ENCODE data around the gene GSG1L. TPM values are rescaled to one million over a fixed set of nuclear protein-coding genes. Genes with fewer than 3 reads are reported as not detected.

GSG1L gene
- total and polyA plus RNA-seq, 4 donors: not detected

DNA sequence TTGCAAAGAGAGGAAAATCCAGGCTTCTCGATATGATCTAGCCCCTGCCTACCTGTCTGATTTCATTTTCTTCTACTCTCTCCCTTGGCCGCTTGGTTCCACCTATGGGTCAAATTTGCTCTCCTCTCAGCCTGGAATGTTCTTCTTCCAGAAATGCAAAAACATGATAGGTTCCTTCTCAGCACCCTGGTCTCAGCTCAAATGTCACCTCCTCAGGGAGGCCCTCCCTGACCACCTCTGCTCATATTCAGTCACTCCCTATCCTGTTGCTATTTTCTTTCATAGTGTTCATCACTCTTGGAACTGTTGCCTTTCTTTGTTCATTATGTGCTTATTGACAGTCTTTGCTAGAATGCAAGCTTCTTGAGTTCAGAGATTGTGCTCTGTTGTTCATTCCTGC lies 305.0 kb downstream of the GSG1L start:
- no peak for DNase-seq (ENCODE audit: low spot score)
- Histone ChIP-seq H3K4me1 (ENCODE audit: control insufficient read depth in 4 of 4, insufficient read depth in 4 of 4, low read length in 3 of 4) (no peaks in the 10 kb centered on the region), H3K36me3 (ENCODE audit: control insufficient read depth in 4 of 4, insufficient read depth in 3 of 4, low read depth in 1 of 4, low read length in 3 of 4) (peaks cover 0 to 10% (median 6%) of the 10 kb centered on the region in 4 donors), H3K27ac (ENCODE audit: low read depth in 1 of 2, low read length in 2 of 2) (no peak overlapping the region), H3K9ac (ENCODE audit: low read depth in 1 of 2, low read length in 2 of 2) (no peak overlapping the region), H3K4me3 (ENCODE audit: low read depth in 1 of 3, low read length in 3 of 3) (no peak overlapping the region), H3K27me3 (ENCODE audit: control insufficient read depth in 4 of 4, insufficient read depth in 4 of 4, low read length in 3 of 4) (no peaks in the 10 kb centered on the region), H3K9me3 (ENCODE audit: control insufficient read depth in 4 of 4, low read length in 3 of 4) (no peaks in the 10 kb centered on the region)
- TF ChIP-seq JUND (IDR thresholded peaks at IDR 0.05) (no peak), TAF1 (conservative IDR thresholded peaks at IDR 0.05) (no peak), HNF4G (IDR thresholded peaks at IDR 0.05) (no peak), FOXA1 (IDR thresholded peaks at IDR 0.05) (no peak), SP1 (IDR thresholded peaks at IDR 0.05) (no peak)
- TF ChIP-seq, protein P1, sequence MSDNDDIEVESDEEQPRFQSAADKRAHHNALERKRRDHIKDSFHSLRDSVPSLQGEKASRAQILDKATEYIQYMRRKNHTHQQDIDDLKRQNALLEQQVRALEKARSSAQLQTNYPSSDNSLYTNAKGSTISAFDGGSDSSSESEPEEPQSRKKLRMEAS (IDR thresholded peaks at IDR 0.05): no peak
- TF ChIP-seq, protein P2, sequence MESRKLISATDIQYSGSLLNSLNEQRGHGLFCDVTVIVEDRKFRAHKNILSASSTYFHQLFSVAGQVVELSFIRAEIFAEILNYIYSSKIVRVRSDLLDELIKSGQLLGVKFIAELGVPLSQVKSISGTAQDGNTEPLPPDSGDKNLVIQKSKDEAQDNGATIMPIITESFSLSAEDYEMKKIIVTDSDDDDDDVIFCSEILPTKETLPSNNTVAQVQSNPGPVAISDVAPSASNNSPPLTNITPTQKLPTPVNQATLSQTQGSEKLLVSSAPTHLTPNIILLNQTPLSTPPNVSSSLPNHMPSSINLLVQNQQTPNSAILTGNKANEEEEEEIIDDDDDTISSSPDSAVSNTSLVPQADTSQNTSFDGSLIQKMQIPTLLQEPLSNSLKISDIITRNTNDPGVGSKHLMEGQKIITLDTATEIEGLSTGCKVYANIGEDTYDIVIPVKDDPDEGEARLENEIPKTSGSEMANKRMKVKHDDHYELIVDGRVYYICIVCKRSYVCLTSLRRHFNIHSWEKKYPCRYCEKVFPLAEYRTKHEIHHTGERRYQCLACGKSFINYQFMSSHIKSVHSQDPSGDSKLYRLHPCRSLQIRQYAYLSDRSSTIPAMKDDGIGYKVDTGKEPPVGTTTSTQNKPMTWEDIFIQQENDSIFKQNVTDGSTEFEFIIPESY (IDR thresholded peaks at IDR 0.05): no peak
- TF ChIP-seq, protein P3, sequence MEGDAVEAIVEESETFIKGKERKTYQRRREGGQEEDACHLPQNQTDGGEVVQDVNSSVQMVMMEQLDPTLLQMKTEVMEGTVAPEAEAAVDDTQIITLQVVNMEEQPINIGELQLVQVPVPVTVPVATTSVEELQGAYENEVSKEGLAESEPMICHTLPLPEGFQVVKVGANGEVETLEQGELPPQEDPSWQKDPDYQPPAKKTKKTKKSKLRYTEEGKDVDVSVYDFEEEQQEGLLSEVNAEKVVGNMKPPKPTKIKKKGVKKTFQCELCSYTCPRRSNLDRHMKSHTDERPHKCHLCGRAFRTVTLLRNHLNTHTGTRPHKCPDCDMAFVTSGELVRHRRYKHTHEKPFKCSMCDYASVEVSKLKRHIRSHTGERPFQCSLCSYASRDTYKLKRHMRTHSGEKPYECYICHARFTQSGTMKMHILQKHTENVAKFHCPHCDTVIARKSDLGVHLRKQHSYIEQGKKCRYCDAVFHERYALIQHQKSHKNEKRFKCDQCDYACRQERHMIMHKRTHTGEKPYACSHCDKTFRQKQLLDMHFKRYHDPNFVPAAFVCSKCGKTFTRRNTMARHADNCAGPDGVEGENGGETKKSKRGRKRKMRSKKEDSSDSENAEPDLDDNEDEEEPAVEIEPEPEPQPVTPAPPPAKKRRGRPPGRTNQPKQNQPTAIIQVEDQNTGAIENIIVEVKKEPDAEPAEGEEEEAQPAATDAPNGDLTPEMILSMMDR (IDR thresholded peaks at IDR 0.05; ENCODE audit: low read depth, low read length, missing input control): no peak
- TF ChIP-seq, protein P4, sequence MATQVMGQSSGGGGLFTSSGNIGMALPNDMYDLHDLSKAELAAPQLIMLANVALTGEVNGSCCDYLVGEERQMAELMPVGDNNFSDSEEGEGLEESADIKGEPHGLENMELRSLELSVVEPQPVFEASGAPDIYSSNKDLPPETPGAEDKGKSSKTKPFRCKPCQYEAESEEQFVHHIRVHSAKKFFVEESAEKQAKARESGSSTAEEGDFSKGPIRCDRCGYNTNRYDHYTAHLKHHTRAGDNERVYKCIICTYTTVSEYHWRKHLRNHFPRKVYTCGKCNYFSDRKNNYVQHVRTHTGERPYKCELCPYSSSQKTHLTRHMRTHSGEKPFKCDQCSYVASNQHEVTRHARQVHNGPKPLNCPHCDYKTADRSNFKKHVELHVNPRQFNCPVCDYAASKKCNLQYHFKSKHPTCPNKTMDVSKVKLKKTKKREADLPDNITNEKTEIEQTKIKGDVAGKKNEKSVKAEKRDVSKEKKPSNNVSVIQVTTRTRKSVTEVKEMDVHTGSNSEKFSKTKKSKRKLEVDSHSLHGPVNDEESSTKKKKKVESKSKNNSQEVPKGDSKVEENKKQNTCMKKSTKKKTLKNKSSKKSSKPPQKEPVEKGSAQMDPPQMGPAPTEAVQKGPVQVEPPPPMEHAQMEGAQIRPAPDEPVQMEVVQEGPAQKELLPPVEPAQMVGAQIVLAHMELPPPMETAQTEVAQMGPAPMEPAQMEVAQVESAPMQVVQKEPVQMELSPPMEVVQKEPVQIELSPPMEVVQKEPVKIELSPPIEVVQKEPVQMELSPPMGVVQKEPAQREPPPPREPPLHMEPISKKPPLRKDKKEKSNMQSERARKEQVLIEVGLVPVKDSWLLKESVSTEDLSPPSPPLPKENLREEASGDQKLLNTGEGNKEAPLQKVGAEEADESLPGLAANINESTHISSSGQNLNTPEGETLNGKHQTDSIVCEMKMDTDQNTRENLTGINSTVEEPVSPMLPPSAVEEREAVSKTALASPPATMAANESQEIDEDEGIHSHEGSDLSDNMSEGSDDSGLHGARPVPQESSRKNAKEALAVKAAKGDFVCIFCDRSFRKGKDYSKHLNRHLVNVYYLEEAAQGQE (IDR thresholded peaks at IDR 0.05): no peak
- 97% methylated on average over 2 of the region's 2 CpGs for WGBS

DNA sequence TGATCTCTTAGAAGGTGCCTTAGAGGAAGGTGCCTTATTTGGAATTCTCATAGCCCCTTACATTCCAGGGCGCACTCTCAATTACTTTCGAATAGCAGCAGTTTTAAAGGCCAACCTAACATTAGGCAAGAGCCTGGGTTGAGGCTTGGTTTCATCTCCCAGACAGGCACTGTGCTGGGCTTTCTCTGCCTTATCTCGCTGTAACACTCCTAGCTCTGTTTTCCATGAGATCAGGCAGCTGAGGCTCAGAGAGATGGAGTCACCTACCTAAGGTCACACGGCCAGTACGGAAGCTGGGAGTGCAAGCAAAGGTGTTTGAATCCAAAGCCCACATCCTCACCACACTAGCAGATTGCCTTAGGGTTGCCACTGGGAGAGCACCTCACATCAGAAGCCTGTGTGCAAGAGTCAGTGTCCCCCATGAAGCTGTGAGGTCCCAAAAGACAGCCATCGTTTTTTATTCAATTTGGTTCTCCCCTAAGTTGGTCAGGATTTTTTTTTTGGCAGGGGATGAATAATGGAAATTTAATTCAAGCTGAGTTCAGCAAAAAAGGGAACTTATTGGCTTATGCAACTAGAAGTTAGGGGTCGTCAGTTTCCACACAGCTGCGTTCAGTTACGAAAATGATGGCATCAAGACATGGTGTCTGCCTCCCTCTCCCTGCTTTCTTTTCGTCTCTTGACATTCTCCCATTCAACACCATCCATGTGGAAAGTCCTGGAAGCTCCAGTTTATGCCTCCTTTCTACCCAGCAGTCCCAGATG lies 307.1 kb downstream of the GSG1L start:
- no peak for DNase-seq (ENCODE audit: low spot score)
- Histone ChIP-seq H3K4me1 (ENCODE audit: control insufficient read depth in 4 of 4, insufficient read depth in 4 of 4, low read length in 3 of 4) (no peaks in the 10 kb centered on the region), H3K36me3 (ENCODE audit: control insufficient read depth in 4 of 4, insufficient read depth in 3 of 4, low read depth in 1 of 4, low read length in 3 of 4) (peaks cover 0 to 5% (median 0%) of the 10 kb centered on the region in 4 donors), H3K9me3 (ENCODE audit: control insufficient read depth in 4 of 4, low read length in 3 of 4) (no peaks in the 10 kb centered on the region), H3K9ac (ENCODE audit: low read depth in 1 of 2, low read length in 2 of 2) (no peak overlapping the region), H3K4me3 (ENCODE audit: low read depth in 1 of 3, low read length in 3 of 3) (no peak overlapping the region), H3K27ac (ENCODE audit: low read depth in 1 of 2, low read length in 2 of 2) (no peak overlapping the region), H3K27me3 (ENCODE audit: control insufficient read depth in 4 of 4, insufficient read depth in 4 of 4, low read length in 3 of 4) (no peaks in the 10 kb centered on the region)
- WGBS: 89% methylated on average over 10 of the region's 10 CpGs
- TF ChIP-seq, protein P5, sequence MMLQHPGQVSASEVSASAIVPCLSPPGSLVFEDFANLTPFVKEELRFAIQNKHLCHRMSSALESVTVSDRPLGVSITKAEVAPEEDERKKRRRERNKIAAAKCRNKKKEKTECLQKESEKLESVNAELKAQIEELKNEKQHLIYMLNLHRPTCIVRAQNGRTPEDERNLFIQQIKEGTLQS (IDR thresholded peaks at IDR 0.05): no peak
- no peak for TF ChIP-seq RAD21 (IDR thresholded peaks at IDR 0.05)
- TF ChIP-seq FOXA2 (IDR thresholded peaks at IDR 0.05): no peak
- TF ChIP-seq GABPA (IDR thresholded peaks at IDR 0.05 in 1 of 2, conservative IDR thresholded peaks at IDR 0.05 in 1 of 2): no peak
- TF ChIP-seq, protein P4 (IDR thresholded peaks at IDR 0.05): no peak
- TF ChIP-seq SP1 (IDR thresholded peaks at IDR 0.05): no peak
- no peak for TF ChIP-seq HNF4G (IDR thresholded peaks at IDR 0.05)
